Endothelial cell of umbilical vein (primary cell): ENCODE data around the gene STK38L. TPM values are rescaled to one million over a fixed set of nuclear protein-coding genes. Genes with fewer than 3 reads are reported as not detected.

ENCODE experiments used
- BruUV-seq: library from RNA; stranded (reverse); fragments of 400-500 nt; replicated peaks from 2 replicates; lab custom pipeline; 2021; lab: Mats Ljungman, UMichigan
- CTCF ChIA-PET: fragments of 300-600, 350-600 bp; sonication (Branson Sonifier 250); formaldehyde crosslinking; loops from one replicate; lab custom pipeline; 2021; ENCODE audit warnings: antibody characterized with exemption, inconsistent platforms; lab: Charles Lee
- POLR2A ChIA-PET: fragments of 300-600, 350-600 bp; sonication (Branson Sonifier 250); formaldehyde crosslinking; loops from one replicate; lab custom pipeline; 2021; ENCODE audit warnings: antibody characterized with exemption, inconsistent platforms; lab: Charles Lee
- DNase-seq: peaks from one replicate; pipeline ENCODE4 v3.0.0-alpha.2; 2011; ENCODE audit warnings: low read depth, low spot score
- FAIRE-seq: peaks from 2 replicates; lab custom pipeline; 2011; peaks lifted over from hg19 to GRCh38; lab: Jason Lieb, UNC
- H2AFZ ChIP-seq: 2 replicates; pipeline ENCODE4 v1.6.0; 2012; ENCODE audit warnings: low read depth, low read length, control low read depth, inconsistent platforms
- H3K27ac ChIP-seq: 2 replicates; pipeline ENCODE4 v1.5.1; 2011; ENCODE audit warnings: low read depth, mild to moderate bottlenecking, control low read depth, low read length, moderate library complexity; ENCODE audit not compliant: insufficient read depth
- H3K27me3 ChIP-seq, 2 experiments: 2 replicates each; pipeline versions ENCODE4 v1.6.0 to v1.6.1; 2011; ENCODE audit warnings: low read length in 2 of 2, mixed read lengths in 1 of 2; ENCODE audit not compliant: control insufficient read depth in 2 of 2, insufficient read depth in 2 of 2
- H3K36me3 ChIP-seq, 2 experiments: 2 replicates in 1 of 2; 3 replicates in 1 of 2; pipeline ENCODE4 v1.5.1; 2011; ENCODE audit warnings: low read length in 2 of 2, mild to moderate bottlenecking in 1 of 2, moderate library complexity in 1 of 2; ENCODE audit not compliant: control insufficient read depth in 2 of 2, insufficient read depth in 2 of 2; ENCODE audit errors: extremely low read depth in 1 of 2
- H3K4me1 ChIP-seq: 3 replicates; pipeline ENCODE4 v1.5.1; 2011; ENCODE audit warnings: mild to moderate bottlenecking, low read length; ENCODE audit not compliant: control insufficient read depth, insufficient read depth; ENCODE audit errors: extremely low read depth
- H3K4me2 ChIP-seq: 2 replicates; pipeline ENCODE4 v1.6.1; 2011; ENCODE audit warnings: low read length, control low read depth, mixed read lengths; ENCODE audit not compliant: insufficient read depth
- H3K4me3 ChIP-seq, 3 experiments: fragments of 200-600 bp in 1 of 3; sonication (generic), shearing (Covaris generic) in 1 of 3; replicated peaks in 1 of 3; 2 replicates each; pipeline ENCODE4 v1.5.1; 2011 to 2016; ENCODE audit warnings: control low read depth in 3 of 3, low read length in 3 of 3, mild to moderate bottlenecking in 2 of 3, inconsistent platforms in 1 of 3, low read depth in 1 of 3, moderate library complexity in 1 of 3; ENCODE audit not compliant: insufficient read depth in 1 of 3
- H3K79me2 ChIP-seq: 2 replicates; pipeline ENCODE4 v1.6.0; 2012; ENCODE audit warnings: low read length, inconsistent platforms; ENCODE audit not compliant: control insufficient read depth, insufficient read depth
- H3K9ac ChIP-seq: replicated peaks from 2 replicates; pipeline ENCODE3; 2011; ENCODE audit warnings: low read length, control low read depth; ENCODE audit not compliant: insufficient read depth; ENCODE audit errors: extremely low read depth
- H3K9me1 ChIP-seq: replicated peaks from 3 replicates; pipeline ENCODE4 v1.6.0; 2011; ENCODE audit warnings: mild to moderate bottlenecking, low read length; ENCODE audit not compliant: control insufficient read depth, insufficient read depth; ENCODE audit errors: extremely low read depth
- H3K9me3 ChIP-seq: replicated peaks from 2 replicates; pipeline ENCODE4 v1.5.1; 2012; ENCODE audit warnings: low read length, inconsistent platforms; ENCODE audit not compliant: control insufficient read depth, insufficient read depth
- H4K20me1 ChIP-seq: replicated peaks from 2 replicates; pipeline ENCODE3; 2011; ENCODE audit warnings: mild to moderate bottlenecking, low read length; ENCODE audit not compliant: control insufficient read depth, insufficient read depth; ENCODE audit errors: extremely low read depth
- EZH2 ChIP-seq: IDR thresholded peaks from 2 replicates; pipeline ENCODE4 v1.6.1; 2012; ENCODE audit warnings: borderline replicate concordance, low read depth, mild to moderate bottlenecking, moderate library complexity, low read length, inconsistent platforms; ENCODE audit not compliant: severe bottlenecking
- FOS ChIP-seq: IDR thresholded peaks from 2 replicates; pipeline ENCODE4 v1.6.1; 2011; ENCODE audit warnings: mild to moderate bottlenecking, low read length, moderate library complexity, borderline replicate concordance; ENCODE audit not compliant: insufficient read depth
- GATA2 ChIP-seq: IDR thresholded peaks from 2 replicates; pipeline ENCODE4 v1.7.0; 2011; ENCODE audit warnings: low read depth, mild to moderate bottlenecking, moderate library complexity, mixed read lengths, low read length; ENCODE audit not compliant: insufficient read length, insufficient read depth
- JUN ChIP-seq: IDR thresholded peaks from 2 replicates; pipeline ENCODE4 v1.6.1; 2011; ENCODE audit warnings: borderline replicate concordance, low read depth; ENCODE audit not compliant: insufficient read length, insufficient read depth
- MYC ChIP-seq: IDR thresholded peaks from one replicate; pipeline ENCODE4 v1.6.1; 2011; ENCODE audit warnings: mild to moderate bottlenecking, low read depth, low read length
- POLR2A ChIP-seq: IDR thresholded peaks from 2 replicates; pipeline ENCODE4 v1.6.1; 2012; ENCODE audit warnings: low read depth, mild to moderate bottlenecking, control low read depth, low read length
- POLR2AphosphoS5 ChIP-seq: IDR thresholded peaks from 2 replicates; pipeline ENCODE4 v1.6.1; 2012; ENCODE audit warnings: low read depth, mild to moderate bottlenecking, control low read depth, low read length, moderate library complexity; ENCODE audit not compliant: insufficient read depth
- dilution Hi-C: fragments of 300-500 bp; cut with MboI; formaldehyde crosslinking; loops from one replicate; pipeline ENCODE4 v1.15.0; 2019; ENCODE audit warnings: low sequenced_read_pairs; ENCODE audit not compliant: extremely low pct_ligation_motif_present
- intact Hi-C: fragments of 100-400 bp; cut with micrococcal nuclease; formaldehyde crosslinking; loops from one replicate; pipeline ENCODE4 v1.10.0; 2022
- polyA plus RNA-seq, 4 experiments: library from polyadenylated mRNA; depleted of rRNA in 3 of 4; stranded (reverse) in 3 of 4; unstranded in 1 of 4; fragments of >200 nt; gene quantifications; 2 replicates each; pipeline versions ENCODE4 v1.2.1 to v1.2.3, GENCODE V29; 2011 to 2012; ENCODE audit warnings: missing spikeins in 1 of 4
- total RNA-seq: library from RNA; stranded (reverse); gene quantifications from 2 replicates; pipeline ENCODE4 v1.2.3, GENCODE V29; 2021
- TF ChIP-seq, protein P1 (sequence below): IDR thresholded peaks from 2 replicates; pipeline ENCODE4 v1.6.1; 2011; ENCODE audit not compliant: insufficient read depth, insufficient read length
- TF ChIP-seq, protein P2 (sequence below), 2 donors: IDR thresholded peaks; 1 replicate in 1 of 2; 2 replicates in 1 of 2; pipeline ENCODE4 v1.5.1; 2011; ENCODE audit warnings: low read length in 2 of 2, mild to moderate bottlenecking in 2 of 2, moderate library complexity in 2 of 2, control low read depth in 1 of 2, inconsistent platforms in 1 of 2, low read depth in 1 of 2; ENCODE audit not compliant: insufficient read depth in 1 of 2; ENCODE audit errors: extremely low read depth in 1 of 2

STK38L gene
- total and polyA plus RNA-seq, 2 donors (not counting 3 experiments of a cell fraction or from before 2014, with no cell fraction given): 14.7 to 58.4 TPM

DNA sequence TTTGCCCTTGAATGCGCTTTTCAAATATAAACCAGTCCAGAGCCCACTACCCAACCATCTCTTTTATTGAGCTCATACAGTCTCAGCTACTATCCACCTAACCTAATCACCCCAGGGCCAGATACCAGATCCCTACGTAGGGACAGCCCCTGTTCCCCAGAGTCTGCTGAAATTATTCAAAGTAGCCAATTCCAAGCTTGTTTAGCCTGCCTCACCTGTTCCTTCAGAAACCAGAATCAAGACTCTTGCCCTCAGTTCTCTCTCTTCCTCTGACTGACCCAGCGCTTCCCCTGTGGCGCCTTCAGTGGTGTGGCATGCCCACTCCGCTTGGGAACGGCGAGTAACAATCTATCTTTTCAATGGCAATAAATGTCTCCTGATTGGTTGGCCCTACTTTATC is 107.4 kb downstream of the STK38L start:
- Histone ChIP-seq H3K79me2 (peaks cover 49% of the 10 kb centered on the region), H4K20me1 (no peaks in the 10 kb centered on the region), H3K9me1 (no peaks in the 10 kb centered on the region), H3K9me3 (no peaks in the 10 kb centered on the region), H3K4me1 (no peaks in the 10 kb centered on the region), H2AFZ (no peak overlapping the region), H3K4me2 (no peak overlapping the region), H3K27me3 (no peaks in the 10 kb centered on the region), H3K27ac (no peak overlapping the region), H3K4me3 (no peak overlapping the region), H3K36me3 (no peaks in the 10 kb centered on the region), H3K9ac (no peak overlapping the region)
- BruUV-seq: no TSS peak
- dilution Hi-C loops (no loop called here), intact Hi-C loops (no loop called here)
- CTCF ChIA-PET: no interaction called here
- DNase-seq: no peak
- FAIRE-seq: no peak
- TF ChIP-seq, protein P1, sequence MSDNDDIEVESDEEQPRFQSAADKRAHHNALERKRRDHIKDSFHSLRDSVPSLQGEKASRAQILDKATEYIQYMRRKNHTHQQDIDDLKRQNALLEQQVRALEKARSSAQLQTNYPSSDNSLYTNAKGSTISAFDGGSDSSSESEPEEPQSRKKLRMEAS: no peak
- no peak for TF ChIP-seq JUN
- TF ChIP-seq, protein P2, sequence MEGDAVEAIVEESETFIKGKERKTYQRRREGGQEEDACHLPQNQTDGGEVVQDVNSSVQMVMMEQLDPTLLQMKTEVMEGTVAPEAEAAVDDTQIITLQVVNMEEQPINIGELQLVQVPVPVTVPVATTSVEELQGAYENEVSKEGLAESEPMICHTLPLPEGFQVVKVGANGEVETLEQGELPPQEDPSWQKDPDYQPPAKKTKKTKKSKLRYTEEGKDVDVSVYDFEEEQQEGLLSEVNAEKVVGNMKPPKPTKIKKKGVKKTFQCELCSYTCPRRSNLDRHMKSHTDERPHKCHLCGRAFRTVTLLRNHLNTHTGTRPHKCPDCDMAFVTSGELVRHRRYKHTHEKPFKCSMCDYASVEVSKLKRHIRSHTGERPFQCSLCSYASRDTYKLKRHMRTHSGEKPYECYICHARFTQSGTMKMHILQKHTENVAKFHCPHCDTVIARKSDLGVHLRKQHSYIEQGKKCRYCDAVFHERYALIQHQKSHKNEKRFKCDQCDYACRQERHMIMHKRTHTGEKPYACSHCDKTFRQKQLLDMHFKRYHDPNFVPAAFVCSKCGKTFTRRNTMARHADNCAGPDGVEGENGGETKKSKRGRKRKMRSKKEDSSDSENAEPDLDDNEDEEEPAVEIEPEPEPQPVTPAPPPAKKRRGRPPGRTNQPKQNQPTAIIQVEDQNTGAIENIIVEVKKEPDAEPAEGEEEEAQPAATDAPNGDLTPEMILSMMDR (IDR thresholded peaks at IDR 0.05; ENCODE audit: extremely low read depth in 1 of 2, insufficient read depth in 1 of 2, low read depth in 1 of 2, low read length in 2 of 2): no peak
- no peak for TF ChIP-seq FOS
- no peak for TF ChIP-seq POLR2A
- no peak for TF ChIP-seq GATA2
- no peak for TF ChIP-seq POLR2AphosphoS5
- no peak for TF ChIP-seq EZH2
- TF ChIP-seq MYC: no peak
- POLR2A ChIA-PET: no interaction called here
